IPS-18c (cell line): ENCODE data around the gene MOB3B.
"Not testable (repeated sequence)": the region's sequence is repeated elsewhere in the genome, so short reads cannot be mapped to it uniquely, and the experiment has no call there.

Source experiments
- H3K4me3 ChIP-seq: 2 replicates; pipeline ENCODE4 v1.7.0; 2013; ENCODE audit warnings: low read depth, mild to moderate bottlenecking, low read length, moderate library complexity; ENCODE audit not compliant: insufficient read depth
- H3K9me3 ChIP-seq: one replicate; pipeline ENCODE4 v1.6.1; 2013; ENCODE audit warnings: mild to moderate bottlenecking, low read length, moderate library complexity; ENCODE audit not compliant: control insufficient read depth, insufficient read depth

Gene MOB3B

GRCh38 chr9:27426511-27427271 is 102.9 kb downstream of the MOB3B start:
- H3K9me3 ChIP-seq: no peaks in the 10 kb centered on the region
- H3K4me3 ChIP-seq: no peak overlapping the region

- Histone ChIP-seq H3K4me3 (no peak overlapping the region), H3K9me3 (no peaks in the 10 kb centered on the region)
These were observed 103.6 kb downstream of the MOB3B start for GRCh38 chr9:27425827-27426510.

GRCh38 chr9:27423915-27424710 is 105.5 kb downstream of the MOB3B start:
- H3K9me3 ChIP-seq: no peaks in the 10 kb centered on the region
- no peak overlapping the region for H3K4me3 ChIP-seq

GRCh38 chr9:27422279-27422834 is 107.3 kb downstream of the MOB3B start:
- H3K9me3 ChIP-seq: no peaks in the 10 kb centered on the region
- H3K4me3 ChIP-seq: no peak overlapping the region

GRCh38 chr9:27421577-27421976 is 108.0 kb downstream of the MOB3B start:
- H3K4me3 ChIP-seq: no peak overlapping the region
- no peaks in the 10 kb centered on the region for H3K9me3 ChIP-seq

GRCh38 chr9:27419558-27419957 is 110.1 kb downstream of the MOB3B start:
- not testable (repeated sequence) for H3K4me3 ChIP-seq, H3K9me3 ChIP-seq

GRCh38 chr9:27414220-27414761 is 115.3 kb downstream of the MOB3B start:
- Histone ChIP-seq H3K4me3 (no peak overlapping the region), H3K9me3 (no peaks in the 10 kb centered on the region)

GRCh38 chr9:27413511-27414219 is 115.9 kb downstream of the MOB3B start:
- Histone ChIP-seq H3K9me3 (no peaks in the 10 kb centered on the region), H3K4me3 (no peak overlapping the region)

- H3K4me3 ChIP-seq: no peak overlapping the region
- no peaks in the 10 kb centered on the region for H3K9me3 ChIP-seq
These were observed 116.7 kb downstream of the MOB3B start for GRCh38 chr9:27412963-27413362.

GRCh38 chr9:27412081-27412480 is 117.5 kb downstream of the MOB3B start:
- Histone ChIP-seq H3K4me3 (no peak overlapping the region), H3K9me3 (no peaks in the 10 kb centered on the region)

GRCh38 chr9:27408482-27408881 is 121.1 kb downstream of the MOB3B start:
- Histone ChIP-seq H3K4me3 (no peak overlapping the region), H3K9me3 (no peaks in the 10 kb centered on the region)

- H3K4me3 ChIP-seq: no peak overlapping the region
- no peaks in the 10 kb centered on the region for H3K9me3 ChIP-seq
These were observed 121.6 kb downstream of the MOB3B start for GRCh38 chr9:27408001-27408400.

- no peak overlapping the region for H3K4me3 ChIP-seq
- no peaks in the 10 kb centered on the region for H3K9me3 ChIP-seq
These were observed 122.1 kb downstream of the MOB3B start for GRCh38 chr9:27407491-27407890.

- Histone ChIP-seq H3K4me3 (no peak overlapping the region), H3K9me3 (no peaks in the 10 kb centered on the region)
These were observed 125.0 kb downstream of the MOB3B start for GRCh38 chr9:27404661-27405060.

GRCh38 chr9:27402626-27403025 is 127.0 kb downstream of the MOB3B start:
- Histone ChIP-seq H3K9me3 (no peaks in the 10 kb centered on the region), H3K4me3 (no peak overlapping the region)

- H3K9me3 ChIP-seq: no peaks in the 10 kb centered on the region
These were observed 129.2 kb downstream of the MOB3B start for GRCh38 chr9:27400334-27400880.

More at GRCh38 chr9:27400334-27400880, 129.2 kb downstream of the MOB3B start:
- H3K4me3 ChIP-seq: no peak overlapping the region
